Cardiac muscle cell (in vitro differentiated cells and primary cell): ENCODE data around the gene APBB2. TPM values are rescaled to one million over a fixed set of nuclear protein-coding genes. Genes with fewer than 3 reads are reported as not detected.

Experiments
- DNase-seq, 2 donors: peaks; one replicate each; pipeline versions ENCODE4 v3.0.0 to v3.0.0-alpha.2; 2010 to 2017; ENCODE audit warnings: low read depth in 1 of 2, low spot score in 1 of 2
- H3K27ac ChIP-seq: fragments of 200-600 bp; sonication (generic); 2 replicates; pipeline ENCODE4 v1.5.1; 2016
- H3K27me3 ChIP-seq: fragments of 200-600 bp; sonication (generic); 2 replicates; pipeline ENCODE4 v1.6.0; 2016; ENCODE audit warnings: control low read depth
- H3K36me3 ChIP-seq: fragments of 200-600 bp; sonication (generic); 2 replicates; pipeline ENCODE4 v1.5.1; 2016; ENCODE audit warnings: control low read depth
- H3K4me1 ChIP-seq: fragments of 200-600 bp; sonication (generic); 2 replicates; pipeline ENCODE4 v1.8.1; 2017; ENCODE audit warnings: low read depth, mild to moderate bottlenecking, mixed run types
- H3K4me3 ChIP-seq: fragments of 200-600 bp; sonication (generic); 2 replicates; pipeline ENCODE4 v1.5.1; 2016; ENCODE audit warnings: mild to moderate bottlenecking
- H3K9me3 ChIP-seq: fragments of 200-600 bp; sonication (generic); 2 replicates; pipeline ENCODE4 v1.5.1; 2017; ENCODE audit warnings: low read depth, mild to moderate bottlenecking, control low read depth
- polyA plus RNA-seq: library from polyadenylated mRNA; unstranded; fragments of >200 nt; fragmentation: Nextera tagmentation; extraction: Ambion mirVana; gene quantifications from 2 replicates; pipeline ENCODE4 v1.2.1, GENCODE V29; 2016
- total RNA-seq: library from RNA; depleted of rRNA; stranded (reverse); fragments of >200 nt; gene quantifications from 2 replicates; pipeline ENCODE4 v1.2.3, GENCODE V29; 2016
- TF ChIP-seq, protein P1 (sequence below): IDR thresholded peaks from 2 replicates; pipeline ENCODE4 v1.5.1; 2012; ENCODE audit warnings: low read depth, mild to moderate bottlenecking, low read length

APBB2 gene
- total and polyA plus RNA-seq, 2 experiments from 2014 or later, result 4.6 to 14.9 TPM

GRCh38 chr4:40991908-40992307 lies 222.4 kb downstream of the APBB2 start:
- Histone ChIP-seq H3K36me3 (no peaks in the 10 kb centered on the region), H3K4me1 (no peaks in the 10 kb centered on the region), H3K4me3 (no peak overlapping the region), H3K27me3 (no peaks in the 10 kb centered on the region), H3K9me3 (no peaks in the 10 kb centered on the region), H3K27ac (no peak overlapping the region)
- peak in 1 of 2 donors; percentile 7 for DNase-seq
- TF ChIP-seq, protein P1, sequence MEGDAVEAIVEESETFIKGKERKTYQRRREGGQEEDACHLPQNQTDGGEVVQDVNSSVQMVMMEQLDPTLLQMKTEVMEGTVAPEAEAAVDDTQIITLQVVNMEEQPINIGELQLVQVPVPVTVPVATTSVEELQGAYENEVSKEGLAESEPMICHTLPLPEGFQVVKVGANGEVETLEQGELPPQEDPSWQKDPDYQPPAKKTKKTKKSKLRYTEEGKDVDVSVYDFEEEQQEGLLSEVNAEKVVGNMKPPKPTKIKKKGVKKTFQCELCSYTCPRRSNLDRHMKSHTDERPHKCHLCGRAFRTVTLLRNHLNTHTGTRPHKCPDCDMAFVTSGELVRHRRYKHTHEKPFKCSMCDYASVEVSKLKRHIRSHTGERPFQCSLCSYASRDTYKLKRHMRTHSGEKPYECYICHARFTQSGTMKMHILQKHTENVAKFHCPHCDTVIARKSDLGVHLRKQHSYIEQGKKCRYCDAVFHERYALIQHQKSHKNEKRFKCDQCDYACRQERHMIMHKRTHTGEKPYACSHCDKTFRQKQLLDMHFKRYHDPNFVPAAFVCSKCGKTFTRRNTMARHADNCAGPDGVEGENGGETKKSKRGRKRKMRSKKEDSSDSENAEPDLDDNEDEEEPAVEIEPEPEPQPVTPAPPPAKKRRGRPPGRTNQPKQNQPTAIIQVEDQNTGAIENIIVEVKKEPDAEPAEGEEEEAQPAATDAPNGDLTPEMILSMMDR, result no peak

GRCh38 chr4:40990899-40991265 lies 223.5 kb downstream of the APBB2 start:
- Histone ChIP-seq H3K27ac (no peak overlapping the region), H3K36me3 (no peaks in the 10 kb centered on the region)
- no peak for DNase-seq

DNA sequence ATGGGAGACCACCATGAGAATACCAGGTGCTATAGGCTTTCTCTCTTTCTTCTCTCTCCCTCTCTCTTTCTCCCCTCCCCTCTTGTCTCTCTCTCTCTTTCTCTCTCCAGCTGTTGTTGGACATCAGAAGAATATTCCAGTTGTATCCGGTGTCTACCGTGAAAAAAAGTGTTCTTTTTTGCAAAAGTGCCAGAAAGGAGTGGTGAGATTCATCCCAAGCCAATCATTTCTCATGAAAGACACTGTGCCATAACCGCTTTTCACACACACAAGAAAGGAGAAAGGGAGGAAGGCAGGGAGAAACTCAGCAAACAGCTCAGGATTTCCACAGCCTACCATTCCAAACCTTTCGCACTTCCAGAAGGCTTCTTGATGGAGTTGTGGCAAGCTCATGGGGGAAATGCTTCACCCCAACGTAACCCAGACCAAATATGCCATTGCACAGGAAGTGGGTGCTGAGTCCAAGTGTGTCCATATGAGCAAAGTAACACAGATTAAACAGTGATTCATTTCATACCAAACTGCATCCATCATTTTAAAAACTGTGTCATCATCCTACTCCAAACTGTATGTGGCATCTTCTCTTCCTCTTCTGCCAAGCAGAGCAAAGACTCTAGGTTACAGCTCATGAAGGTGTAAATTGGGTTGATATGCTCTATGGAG lies 224.0 kb downstream of the APBB2 start:
- no peak overlapping the region for H3K27ac ChIP-seq

More at GRCh38 chr4:40990899-40991265, 223.5 kb downstream of the APBB2 start:
- H3K27me3 ChIP-seq, result no peaks in the 10 kb centered on the region
- H3K9me3 ChIP-seq, result no peaks in the 10 kb centered on the region
- H3K4me3 ChIP-seq, result no peak overlapping the region
- H3K4me1 ChIP-seq, result no peaks in the 10 kb centered on the region
- TF ChIP-seq, protein P1, result no peak

GRCh38 chr4:40987151-40987550 lies 227.2 kb downstream of the APBB2 start:
- no peak for DNase-seq
- Histone ChIP-seq H3K27me3 (no peaks in the 10 kb centered on the region), H3K4me3 (no peak overlapping the region), H3K4me1 (no peaks in the 10 kb centered on the region), H3K27ac (no peak overlapping the region), H3K9me3 (no peaks in the 10 kb centered on the region), H3K36me3 (no peaks in the 10 kb centered on the region)
- TF ChIP-seq, protein P1, result no peak

More for the DNA sequence above, 224.0 kb downstream of the APBB2 start:
- no peak overlapping the region for H3K4me3 ChIP-seq
- peak in 1 of 2 donors; percentile 98 for DNase-seq
- TF ChIP-seq, protein P1, result no peak
- H3K36me3 ChIP-seq, result no peaks in the 10 kb centered on the region
- H3K4me1 ChIP-seq, result no peaks in the 10 kb centered on the region
- no peaks in the 10 kb centered on the region for H3K9me3 ChIP-seq
- H3K27me3 ChIP-seq, result no peaks in the 10 kb centered on the region

DNA sequence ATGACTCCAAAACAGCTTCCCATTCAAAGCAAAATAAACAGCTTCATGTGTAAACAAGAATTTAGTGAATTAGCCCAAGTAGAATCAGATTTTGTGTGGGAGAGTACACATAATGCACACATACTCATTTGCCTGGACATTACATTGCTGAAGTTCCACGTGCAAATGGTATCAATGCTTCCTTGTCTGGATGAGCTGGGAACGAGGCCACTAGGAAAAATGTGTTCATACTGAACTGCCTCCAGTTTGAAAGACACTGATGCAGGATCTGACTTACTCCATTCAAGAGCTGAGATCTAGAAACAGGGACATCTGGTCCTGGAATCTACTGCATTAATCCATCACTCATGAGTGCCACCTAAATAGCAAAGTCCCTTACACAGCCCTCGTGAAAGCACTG lies 228.0 kb downstream of the APBB2 start:
- TF ChIP-seq, protein P1, result no peak

More for the DNA sequence above, 228.0 kb downstream of the APBB2 start:
- H3K9me3 ChIP-seq, result no peaks in the 10 kb centered on the region
- H3K4me1 ChIP-seq, result no peaks in the 10 kb centered on the region
- H3K36me3 ChIP-seq, result no peaks in the 10 kb centered on the region
- H3K4me3 ChIP-seq, result no peak overlapping the region
- DNase-seq, result peak in 1 of 2 donors; percentile 48
- no peak overlapping the region for H3K27ac ChIP-seq
- no peaks in the 10 kb centered on the region for H3K27me3 ChIP-seq
